Measurements from ENCODE around the gene CDKAL1.

The CDKAL1 gene

DNA sequence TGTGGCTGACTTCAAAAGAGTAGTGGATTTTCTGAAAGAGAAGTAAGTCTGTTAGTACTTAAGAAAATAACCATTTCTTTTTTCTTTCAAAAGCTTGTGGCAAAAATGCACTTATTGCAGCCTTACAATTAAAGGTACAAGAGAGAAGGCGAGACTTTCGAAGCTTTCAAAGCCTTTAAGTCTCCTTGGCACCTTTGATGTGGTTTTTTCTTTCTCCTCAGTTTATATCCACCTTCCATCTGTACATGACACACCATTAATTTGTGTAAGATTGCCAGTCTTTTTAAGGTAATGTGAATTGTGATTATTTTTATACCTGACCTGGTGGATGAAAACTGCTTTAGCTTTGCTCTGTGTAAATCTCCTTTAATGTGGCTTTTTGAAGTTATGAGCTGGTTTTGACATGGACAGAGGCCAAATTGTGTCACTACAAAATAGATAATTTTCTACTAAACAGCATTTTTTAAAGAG is 466.1 kb downstream of the CDKAL1 start:
- H3K4me3 ChIP-seq (ENCODE audit: low read depth, low read length): no peak overlapping the region
- TF ChIP-seq, protein P1, sequence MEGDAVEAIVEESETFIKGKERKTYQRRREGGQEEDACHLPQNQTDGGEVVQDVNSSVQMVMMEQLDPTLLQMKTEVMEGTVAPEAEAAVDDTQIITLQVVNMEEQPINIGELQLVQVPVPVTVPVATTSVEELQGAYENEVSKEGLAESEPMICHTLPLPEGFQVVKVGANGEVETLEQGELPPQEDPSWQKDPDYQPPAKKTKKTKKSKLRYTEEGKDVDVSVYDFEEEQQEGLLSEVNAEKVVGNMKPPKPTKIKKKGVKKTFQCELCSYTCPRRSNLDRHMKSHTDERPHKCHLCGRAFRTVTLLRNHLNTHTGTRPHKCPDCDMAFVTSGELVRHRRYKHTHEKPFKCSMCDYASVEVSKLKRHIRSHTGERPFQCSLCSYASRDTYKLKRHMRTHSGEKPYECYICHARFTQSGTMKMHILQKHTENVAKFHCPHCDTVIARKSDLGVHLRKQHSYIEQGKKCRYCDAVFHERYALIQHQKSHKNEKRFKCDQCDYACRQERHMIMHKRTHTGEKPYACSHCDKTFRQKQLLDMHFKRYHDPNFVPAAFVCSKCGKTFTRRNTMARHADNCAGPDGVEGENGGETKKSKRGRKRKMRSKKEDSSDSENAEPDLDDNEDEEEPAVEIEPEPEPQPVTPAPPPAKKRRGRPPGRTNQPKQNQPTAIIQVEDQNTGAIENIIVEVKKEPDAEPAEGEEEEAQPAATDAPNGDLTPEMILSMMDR (IDR thresholded peaks at IDR 0.05; ENCODE audit: borderline replicate concordance, insufficient read depth, low read depth, low read length): no peak

DNA sequence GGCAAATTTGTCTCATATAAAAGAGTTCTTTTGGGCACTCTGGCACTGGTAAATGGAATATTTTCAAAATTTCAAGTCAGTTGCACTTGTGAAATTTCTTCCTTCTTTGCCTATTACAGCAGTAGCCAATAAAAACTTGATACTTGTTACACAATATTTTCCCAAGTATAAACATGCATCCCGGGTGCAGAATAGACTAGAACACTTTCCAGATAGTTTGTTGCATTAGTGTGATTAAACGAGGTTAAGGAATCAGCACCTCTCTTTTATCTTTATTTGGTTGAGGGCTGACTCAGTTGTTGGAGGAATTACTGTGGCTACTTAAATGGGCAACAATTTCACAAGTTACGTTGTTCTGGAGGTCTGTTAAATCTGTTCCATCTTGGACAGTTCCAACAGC is 467.5 kb downstream of the CDKAL1 start:
- TF ChIP-seq, protein P1 (IDR thresholded peaks at IDR 0.05; ENCODE audit: borderline replicate concordance, insufficient read depth, low read depth, low read length): no peak
- H3K4me3 ChIP-seq (ENCODE audit: low read depth, low read length): no peak overlapping the region

DNA sequence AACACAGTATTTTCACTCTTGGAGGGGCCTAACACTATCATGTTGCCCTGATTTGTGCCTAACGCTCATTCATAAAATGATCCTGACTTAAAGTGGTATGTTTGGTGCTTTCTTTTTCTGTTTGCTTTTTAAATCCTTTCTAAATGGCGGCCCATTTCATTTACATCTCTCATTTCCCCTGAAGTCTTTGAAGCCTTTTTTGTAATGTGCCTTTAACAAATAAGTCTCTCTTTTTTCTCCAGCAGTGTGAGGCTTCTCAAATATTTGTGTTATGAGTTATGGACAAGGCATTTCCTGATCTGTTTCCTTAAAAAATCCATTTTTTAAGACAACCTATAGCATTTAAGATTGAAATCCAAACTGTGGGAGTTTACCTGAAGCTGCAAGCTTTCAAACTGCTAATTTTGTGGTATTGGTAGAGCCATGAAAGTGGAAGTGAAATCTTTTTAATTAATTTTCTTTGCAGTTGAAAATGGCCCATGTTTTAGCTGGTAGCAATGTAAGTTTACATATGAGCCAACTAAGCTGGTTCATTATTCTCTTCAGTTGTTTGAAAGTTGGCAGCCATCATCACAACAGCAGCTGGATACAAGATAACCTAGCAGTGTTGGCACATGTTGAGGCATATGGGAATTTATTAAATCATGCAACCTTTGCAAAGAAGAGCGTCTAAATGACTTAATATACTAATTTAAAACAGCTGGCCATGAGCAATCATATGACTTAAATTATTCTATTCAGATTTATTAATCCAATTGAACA is 469.7 kb downstream of the CDKAL1 start:
- TF ChIP-seq, protein P1 (IDR thresholded peaks at IDR 0.05; ENCODE audit: borderline replicate concordance, insufficient read depth, low read depth, low read length): no peak
- H3K4me3 ChIP-seq (ENCODE audit: low read depth, low read length): no peak overlapping the region

DNA sequence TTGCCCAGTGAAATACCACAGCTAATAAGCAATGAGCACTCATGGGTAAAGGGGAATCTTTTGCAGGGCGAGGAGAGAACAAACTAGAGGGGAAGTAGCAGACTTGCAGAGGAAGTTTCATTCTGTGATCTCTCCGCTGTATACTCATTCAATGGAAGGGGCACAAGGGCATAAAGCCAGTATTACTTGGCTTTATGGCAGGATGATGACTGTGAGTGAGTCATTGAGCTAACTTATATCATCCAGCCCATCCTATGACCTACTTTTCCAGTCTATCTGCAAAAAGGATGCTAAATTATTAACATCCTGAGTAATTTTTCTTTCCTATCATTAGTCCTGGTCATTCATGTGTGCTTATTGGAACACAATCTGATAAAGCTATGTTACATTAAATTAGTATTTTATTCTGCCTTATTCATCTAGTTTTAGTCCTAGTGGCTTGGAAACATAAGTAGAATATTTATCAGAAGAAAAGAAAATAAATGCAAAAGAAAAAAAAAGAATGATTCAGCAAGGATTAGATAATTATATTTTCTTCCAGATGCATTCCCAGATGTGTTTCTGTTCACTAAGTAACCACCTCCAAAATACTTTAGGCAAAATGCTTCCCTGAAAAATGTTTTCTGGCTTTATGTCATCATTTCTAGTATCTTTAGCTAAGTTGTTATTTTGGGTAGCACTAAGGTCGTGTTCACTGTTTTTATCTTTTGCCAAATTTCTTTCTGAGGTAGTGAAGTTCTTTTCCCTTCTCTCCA is 471.7 kb downstream of the CDKAL1 start:
- TF ChIP-seq, protein P1 (IDR thresholded peaks at IDR 0.05; ENCODE audit: borderline replicate concordance, insufficient read depth, low read depth, low read length): no peak
- H3K4me3 ChIP-seq (ENCODE audit: low read depth, low read length): no peak overlapping the region

DNA sequence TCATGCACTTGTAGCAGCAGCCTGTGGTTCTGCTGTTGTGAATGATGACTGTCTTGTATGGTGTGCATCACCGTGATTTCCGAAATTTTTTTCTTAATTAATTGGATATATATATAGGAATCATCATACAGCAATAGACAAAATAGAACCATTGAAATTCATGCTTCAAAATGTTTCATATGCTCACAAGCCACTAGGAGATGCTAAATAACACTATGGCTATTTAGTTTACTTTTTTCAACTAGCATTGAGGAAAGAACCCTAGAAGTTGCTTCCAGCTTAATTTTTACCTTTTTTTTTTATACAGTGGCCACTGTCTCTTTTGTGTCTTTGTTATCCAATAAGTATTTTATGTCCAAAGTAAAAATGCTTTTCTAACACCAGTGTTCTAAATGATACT is 485.4 kb downstream of the CDKAL1 start:
- TF ChIP-seq, protein P1 (IDR thresholded peaks at IDR 0.05; ENCODE audit: borderline replicate concordance, insufficient read depth, low read depth, low read length): no peak
- no peak overlapping the region for H3K4me3 ChIP-seq (ENCODE audit: low read depth, low read length)

DNA sequence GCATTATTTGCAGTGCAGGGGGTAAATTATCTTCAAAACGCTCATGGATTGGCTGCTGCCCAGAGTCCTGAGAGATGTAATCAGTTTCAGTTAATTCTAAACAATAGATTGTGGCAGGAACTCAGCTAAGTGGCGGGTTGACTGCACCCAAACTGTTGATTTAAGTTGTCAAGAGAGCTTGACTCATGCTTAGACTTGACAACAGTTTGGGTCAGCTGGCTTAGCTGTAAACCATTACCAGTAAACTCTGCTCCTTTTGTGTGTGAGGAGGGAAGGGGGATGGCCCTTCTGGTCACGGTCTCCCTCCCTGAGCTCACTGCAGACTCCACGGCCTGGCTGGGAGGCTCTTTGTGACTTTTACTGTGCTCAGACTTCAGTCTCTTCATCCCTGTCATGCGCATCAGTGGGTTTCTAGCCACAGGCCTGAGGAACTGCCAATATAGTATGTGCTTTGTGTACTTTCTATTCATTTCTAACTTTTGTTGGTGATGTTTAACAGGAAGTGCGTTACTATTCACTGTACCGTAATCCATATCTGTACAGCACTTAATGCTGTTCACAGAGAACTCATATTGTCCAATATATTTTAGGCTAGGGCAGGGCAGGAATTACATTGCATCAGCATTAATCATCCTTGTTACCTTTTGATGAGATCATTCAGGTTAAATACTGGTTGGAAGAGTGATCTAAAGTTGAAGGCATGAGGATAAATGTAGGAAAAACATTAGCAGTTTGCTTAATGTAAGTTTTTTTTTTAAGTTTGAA is 488.3 kb downstream of the CDKAL1 start:
- TF ChIP-seq, protein P1 (IDR thresholded peaks at IDR 0.05; ENCODE audit: borderline replicate concordance, insufficient read depth, low read depth, low read length): no peak

More for the DNA sequence above, 488.3 kb downstream of the CDKAL1 start:
- H3K4me3 ChIP-seq (ENCODE audit: low read depth, low read length): no peak overlapping the region
